PFSK-1 (cell line): Measurements from ENCODE around the gene ATF6.

ENCODE experiments used
- FOXP2 ChIP-seq: optimal IDR thresholded peaks from 2 replicates; pipeline ENCODE3; 2011; ENCODE audit warnings: borderline replicate concordance, control low read depth, inconsistent platforms; ENCODE audit not compliant: insufficient read depth; ENCODE audit errors: extremely low read length, extremely low read depth
- POLR2AphosphoS5 ChIP-seq: IDR thresholded peaks from 2 replicates; pipeline ENCODE4 v1.6.1; 2012; ENCODE audit warnings: low read depth, mild to moderate bottlenecking, control low read depth, low read length, moderate library complexity
- REST ChIP-seq, 2 experiments: IDR thresholded peaks; 2 replicates each; pipeline versions ENCODE4 v1.6.1 to v1.8.0; 2011 to 2012; ENCODE audit warnings: low read depth in 2 of 2, low read length in 2 of 2, control low read depth in 1 of 2, inconsistent platforms in 1 of 2, mild to moderate bottlenecking in 1 of 2, moderate library complexity in 1 of 2; ENCODE audit not compliant: insufficient read depth in 1 of 2
- SIN3A ChIP-seq: IDR thresholded peaks from 2 replicates; pipeline ENCODE4 v1.6.1; 2012; ENCODE audit warnings: mild to moderate bottlenecking, low read length, moderate library complexity, borderline replicate concordance; ENCODE audit not compliant: insufficient read depth
- TAF1 ChIP-seq: IDR thresholded peaks from 2 replicates; pipeline ENCODE4 v1.6.1; 2012; ENCODE audit warnings: low read length, control low read depth, borderline replicate concordance; ENCODE audit not compliant: insufficient read depth

ATF6 gene

DNA sequence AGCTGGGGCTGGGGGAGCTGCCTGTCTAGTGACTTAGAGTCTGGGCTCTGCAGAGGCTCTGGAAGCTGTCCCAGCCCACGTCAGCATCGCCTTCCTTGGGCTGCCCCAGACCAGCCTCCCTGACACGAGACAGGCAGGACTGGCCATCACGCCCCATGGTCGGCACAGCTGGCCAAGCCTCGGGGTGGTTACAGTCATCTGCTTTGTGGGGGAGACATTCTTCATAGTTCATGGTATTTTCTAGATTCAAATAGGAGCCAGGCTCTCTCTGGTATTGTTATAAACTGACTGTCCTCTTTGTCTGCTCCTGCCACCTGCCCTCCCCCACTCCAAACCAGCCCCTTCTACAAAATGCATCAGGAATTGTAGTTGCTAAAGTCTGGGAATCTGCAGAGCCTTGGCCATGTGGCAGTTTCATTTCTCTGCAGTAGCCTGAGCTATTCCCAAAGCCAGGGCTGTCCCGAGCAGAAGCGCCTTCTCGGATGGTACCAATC lies 228.1 kb downstream of the ATF6 start:
- TF ChIP-seq TAF1, result no peak
- TF ChIP-seq REST (IDR thresholded peaks at IDR 0.05; ENCODE audit: insufficient read depth in 1 of 2, low read depth in 2 of 2, low read length in 2 of 2), result no peak
- no peak for TF ChIP-seq SIN3A
- TF ChIP-seq FOXP2, result no peak
- no peak for TF ChIP-seq POLR2AphosphoS5

DNA sequence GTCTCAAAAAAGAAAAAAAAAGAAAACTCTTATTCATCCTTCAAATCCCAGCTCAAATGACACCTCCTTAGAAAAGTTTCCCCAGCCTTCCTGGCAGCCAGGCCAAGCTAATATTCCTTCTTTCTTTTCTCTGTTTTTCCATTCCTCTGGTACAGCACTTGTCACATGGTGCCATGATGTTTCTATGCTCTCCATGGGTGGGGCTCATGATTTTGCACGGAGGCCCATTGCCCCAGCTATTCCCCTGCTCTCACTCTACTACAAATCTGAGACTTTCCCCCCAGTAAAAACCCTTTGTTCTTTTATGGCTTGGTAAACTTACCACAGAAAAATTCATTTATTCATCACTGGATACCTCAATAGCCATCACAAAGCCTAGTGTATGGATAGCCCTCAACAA lies 231.0 kb downstream of the ATF6 start:
- TF ChIP-seq FOXP2, result no peak
- TF ChIP-seq TAF1, result no peak
- no peak for TF ChIP-seq REST (IDR thresholded peaks at IDR 0.05; ENCODE audit: insufficient read depth in 1 of 2, low read depth in 2 of 2, low read length in 2 of 2)
- TF ChIP-seq SIN3A, result no peak
- no peak for TF ChIP-seq POLR2AphosphoS5

- TF ChIP-seq FOXP2, result no peak
These were observed 232.7 kb downstream of the ATF6 start for GRCh38 chr1:161998811-161999210.

DNA sequence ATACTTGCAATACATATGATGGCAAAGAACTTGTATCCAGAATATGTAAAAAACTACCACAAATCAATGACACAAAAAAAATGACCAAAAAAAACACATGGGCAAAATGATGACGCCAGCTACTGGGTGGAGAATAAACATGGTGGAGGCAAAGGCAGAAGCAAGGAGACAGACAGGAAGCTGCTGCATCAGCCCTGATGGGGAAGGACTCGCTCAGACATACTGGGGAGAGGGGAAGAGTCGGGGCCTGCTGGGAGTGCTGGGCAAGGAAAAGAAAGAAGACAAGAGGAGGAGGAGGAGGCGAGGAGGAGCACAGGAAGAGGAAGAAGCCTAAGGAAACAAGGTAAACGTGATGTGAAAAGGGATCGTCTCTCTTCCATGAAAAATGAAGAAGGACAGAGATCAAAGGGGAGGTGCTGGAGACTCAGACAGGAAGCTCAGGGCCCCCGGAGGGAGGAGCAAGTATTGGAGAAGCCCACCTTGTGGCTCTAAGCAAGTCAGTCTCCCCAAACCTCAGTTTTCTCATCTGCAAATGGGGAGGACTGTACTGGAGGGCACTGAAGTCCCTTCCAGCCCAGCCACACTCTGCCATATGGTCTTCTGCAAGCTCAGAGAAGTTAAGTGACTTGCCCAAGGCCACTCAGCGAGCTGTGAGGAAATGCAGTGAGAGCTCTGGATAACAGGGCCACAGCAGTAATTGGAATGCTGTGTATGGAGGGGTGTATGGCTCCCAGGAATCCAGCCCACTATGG lies 233.4 kb downstream of the ATF6 start:
- TF ChIP-seq FOXP2 (no peak), SIN3A (no peak), TAF1 (no peak), POLR2AphosphoS5 (no peak), REST (IDR thresholded peaks at IDR 0.05; ENCODE audit: insufficient read depth in 1 of 2, low read depth in 2 of 2, low read length in 2 of 2) (no peak)

- TF ChIP-seq FOXP2, result no peak
- TF ChIP-seq POLR2AphosphoS5, result no peak
- no peak for TF ChIP-seq SIN3A
- no peak for TF ChIP-seq TAF1
- no peak for TF ChIP-seq REST (IDR thresholded peaks at IDR 0.05; ENCODE audit: insufficient read depth in 1 of 2, low read depth in 2 of 2, low read length in 2 of 2)
These were observed 233.9 kb downstream of the ATF6 start for GRCh38 chr1:162000053-162000420.
